ENCODE measurements around the gene IQGAP3. TPM values are rescaled to one million over a fixed set of nuclear protein-coding genes. Genes with fewer than 3 reads are reported as not detected.

IQGAP3 gene
- total and polyA plus RNA-seq, 2 experiments from 2014 or later, result 11.9 to 31.8 TPM

- H4K20me1 ChIP-seq (replicated peaks; ENCODE audit: insufficient read depth), result no peaks in the 10 kb centered on the region; the same call in 1 of the 2 replicates
- no peak overlapping the region for H3K4me3 ChIP-seq
- no peaks in the 10 kb centered on the region for H3K9me3 Mint-ChIP-seq
- H3K79me2 ChIP-seq (replicated peaks; ENCODE audit: insufficient read depth), result no peaks in the 10 kb centered on the region
- no peak for DNase-seq (ENCODE audit: low spot score)
- no peak overlapping the region for H3K27ac ChIP-seq (ENCODE audit: low read depth)
- H3K4me1 ChIP-seq (ENCODE audit: insufficient read depth), result peaks cover 19% of the 10 kb centered on the region; the same call in 1 of the 2 replicates
- H3K36me3 ChIP-seq (ENCODE audit: insufficient read depth), result no peaks in the 10 kb centered on the region
- no peak for TF ChIP-seq CREB1 (CRISPR knock-in tag; IDR thresholded peaks at IDR 0.05; ENCODE audit: low read depth)
- TF ChIP-seq, protein P1, sequence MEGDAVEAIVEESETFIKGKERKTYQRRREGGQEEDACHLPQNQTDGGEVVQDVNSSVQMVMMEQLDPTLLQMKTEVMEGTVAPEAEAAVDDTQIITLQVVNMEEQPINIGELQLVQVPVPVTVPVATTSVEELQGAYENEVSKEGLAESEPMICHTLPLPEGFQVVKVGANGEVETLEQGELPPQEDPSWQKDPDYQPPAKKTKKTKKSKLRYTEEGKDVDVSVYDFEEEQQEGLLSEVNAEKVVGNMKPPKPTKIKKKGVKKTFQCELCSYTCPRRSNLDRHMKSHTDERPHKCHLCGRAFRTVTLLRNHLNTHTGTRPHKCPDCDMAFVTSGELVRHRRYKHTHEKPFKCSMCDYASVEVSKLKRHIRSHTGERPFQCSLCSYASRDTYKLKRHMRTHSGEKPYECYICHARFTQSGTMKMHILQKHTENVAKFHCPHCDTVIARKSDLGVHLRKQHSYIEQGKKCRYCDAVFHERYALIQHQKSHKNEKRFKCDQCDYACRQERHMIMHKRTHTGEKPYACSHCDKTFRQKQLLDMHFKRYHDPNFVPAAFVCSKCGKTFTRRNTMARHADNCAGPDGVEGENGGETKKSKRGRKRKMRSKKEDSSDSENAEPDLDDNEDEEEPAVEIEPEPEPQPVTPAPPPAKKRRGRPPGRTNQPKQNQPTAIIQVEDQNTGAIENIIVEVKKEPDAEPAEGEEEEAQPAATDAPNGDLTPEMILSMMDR (conservative IDR thresholded peaks at IDR 0.05; ENCODE audit: low read depth in 2 of 2), result no peak
- H3F3A ChIP-seq (replicated peaks; ENCODE audit: low read depth), result no peaks in the 10 kb centered on the region
- H3K4me1 Mint-ChIP-seq, result peaks cover 22% of the 10 kb centered on the region
- H3K27me3 Mint-ChIP-seq (ENCODE audit: insufficient read depth, low read depth, poor library complexity), result peaks cover 6% of the 10 kb centered on the region
- H2AFZ ChIP-seq, result no peak overlapping the region
- no peaks in the 10 kb centered on the region for H3K9me2 ChIP-seq (ENCODE audit: insufficient read depth)
- no peak overlapping the region for H3K4me3 Mint-ChIP-seq
- H3K4me2 ChIP-seq, result no peak overlapping the region
- H3K36me3 Mint-ChIP-seq (ENCODE audit: low read depth), result peaks cover 56% of the 10 kb centered on the region
- H3K27ac Mint-ChIP-seq, result no peak overlapping the region
- H3K27me3 ChIP-seq (ENCODE audit: insufficient read depth), result no peaks in the 10 kb centered on the region
- ATAC-seq, result no peak
Observed at GRCh38 chr1:156528875-156529425, 43.4 kb downstream of the IQGAP3 start.

DNA sequence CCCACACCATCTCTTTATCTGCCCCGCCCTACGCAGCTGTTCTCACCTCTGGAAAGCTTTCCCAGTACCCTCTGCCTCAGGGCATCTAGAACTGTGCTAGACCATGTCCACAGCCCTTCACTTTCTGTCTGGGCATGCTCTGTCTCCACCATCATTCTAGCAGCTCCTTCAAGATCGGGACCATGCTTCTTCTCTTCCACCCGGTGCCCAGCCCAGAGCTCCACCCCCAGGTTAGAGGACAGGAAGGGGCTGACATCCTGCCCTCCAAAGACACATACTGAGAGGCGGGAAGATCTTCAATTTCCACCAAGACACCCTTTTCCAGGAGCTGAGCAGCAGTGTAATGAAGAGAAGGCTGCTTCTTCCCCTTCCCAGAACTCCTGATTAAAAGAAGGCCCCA, 44.1 kb downstream of the IQGAP3 start:
- H3K4me3 ChIP-seq, result no peak overlapping the region
- peaks cover 19% of the 10 kb centered on the region; the same call in 1 of the 2 replicates for H3K4me1 ChIP-seq (ENCODE audit: insufficient read depth)
- no peaks in the 10 kb centered on the region for H3K79me2 ChIP-seq (replicated peaks; ENCODE audit: insufficient read depth)
- Mint-ChIP-seq H3K36me3 (ENCODE audit: low read depth) (peaks cover 49% of the 10 kb centered on the region), H3K27me3 (ENCODE audit: insufficient read depth, low read depth, poor library complexity) (peaks cover 6% of the 10 kb centered on the region), H3K4me3 (no peak overlapping the region), H3K4me1 (peaks cover 22% of the 10 kb centered on the region), H3K27ac (no peak overlapping the region), H3K9me3 (no peaks in the 10 kb centered on the region)
- H3F3A ChIP-seq (replicated peaks; ENCODE audit: low read depth), result no peaks in the 10 kb centered on the region
- H3K27ac ChIP-seq (ENCODE audit: low read depth), result no peak overlapping the region
- H2AFZ ChIP-seq, result no peak overlapping the region
- H3K36me3 ChIP-seq (ENCODE audit: insufficient read depth), result no peaks in the 10 kb centered on the region
- TF ChIP-seq POLR2AphosphoS5 (IDR thresholded peaks at IDR 0.05; ENCODE audit: low read depth) (no peak), ZNF331 (CRISPR knock-in tag; IDR thresholded peaks at IDR 0.05; ENCODE audit: low read depth) (no peak), EZH2phosphoT487 (IDR thresholded peaks at IDR 0.05; ENCODE audit: unreplicated experiment) (no peak), EZH2 (IDR thresholded peaks at IDR 0.05; ENCODE audit: low read depth, unreplicated experiment) (no peak)
- TF ChIP-seq, protein P2, sequence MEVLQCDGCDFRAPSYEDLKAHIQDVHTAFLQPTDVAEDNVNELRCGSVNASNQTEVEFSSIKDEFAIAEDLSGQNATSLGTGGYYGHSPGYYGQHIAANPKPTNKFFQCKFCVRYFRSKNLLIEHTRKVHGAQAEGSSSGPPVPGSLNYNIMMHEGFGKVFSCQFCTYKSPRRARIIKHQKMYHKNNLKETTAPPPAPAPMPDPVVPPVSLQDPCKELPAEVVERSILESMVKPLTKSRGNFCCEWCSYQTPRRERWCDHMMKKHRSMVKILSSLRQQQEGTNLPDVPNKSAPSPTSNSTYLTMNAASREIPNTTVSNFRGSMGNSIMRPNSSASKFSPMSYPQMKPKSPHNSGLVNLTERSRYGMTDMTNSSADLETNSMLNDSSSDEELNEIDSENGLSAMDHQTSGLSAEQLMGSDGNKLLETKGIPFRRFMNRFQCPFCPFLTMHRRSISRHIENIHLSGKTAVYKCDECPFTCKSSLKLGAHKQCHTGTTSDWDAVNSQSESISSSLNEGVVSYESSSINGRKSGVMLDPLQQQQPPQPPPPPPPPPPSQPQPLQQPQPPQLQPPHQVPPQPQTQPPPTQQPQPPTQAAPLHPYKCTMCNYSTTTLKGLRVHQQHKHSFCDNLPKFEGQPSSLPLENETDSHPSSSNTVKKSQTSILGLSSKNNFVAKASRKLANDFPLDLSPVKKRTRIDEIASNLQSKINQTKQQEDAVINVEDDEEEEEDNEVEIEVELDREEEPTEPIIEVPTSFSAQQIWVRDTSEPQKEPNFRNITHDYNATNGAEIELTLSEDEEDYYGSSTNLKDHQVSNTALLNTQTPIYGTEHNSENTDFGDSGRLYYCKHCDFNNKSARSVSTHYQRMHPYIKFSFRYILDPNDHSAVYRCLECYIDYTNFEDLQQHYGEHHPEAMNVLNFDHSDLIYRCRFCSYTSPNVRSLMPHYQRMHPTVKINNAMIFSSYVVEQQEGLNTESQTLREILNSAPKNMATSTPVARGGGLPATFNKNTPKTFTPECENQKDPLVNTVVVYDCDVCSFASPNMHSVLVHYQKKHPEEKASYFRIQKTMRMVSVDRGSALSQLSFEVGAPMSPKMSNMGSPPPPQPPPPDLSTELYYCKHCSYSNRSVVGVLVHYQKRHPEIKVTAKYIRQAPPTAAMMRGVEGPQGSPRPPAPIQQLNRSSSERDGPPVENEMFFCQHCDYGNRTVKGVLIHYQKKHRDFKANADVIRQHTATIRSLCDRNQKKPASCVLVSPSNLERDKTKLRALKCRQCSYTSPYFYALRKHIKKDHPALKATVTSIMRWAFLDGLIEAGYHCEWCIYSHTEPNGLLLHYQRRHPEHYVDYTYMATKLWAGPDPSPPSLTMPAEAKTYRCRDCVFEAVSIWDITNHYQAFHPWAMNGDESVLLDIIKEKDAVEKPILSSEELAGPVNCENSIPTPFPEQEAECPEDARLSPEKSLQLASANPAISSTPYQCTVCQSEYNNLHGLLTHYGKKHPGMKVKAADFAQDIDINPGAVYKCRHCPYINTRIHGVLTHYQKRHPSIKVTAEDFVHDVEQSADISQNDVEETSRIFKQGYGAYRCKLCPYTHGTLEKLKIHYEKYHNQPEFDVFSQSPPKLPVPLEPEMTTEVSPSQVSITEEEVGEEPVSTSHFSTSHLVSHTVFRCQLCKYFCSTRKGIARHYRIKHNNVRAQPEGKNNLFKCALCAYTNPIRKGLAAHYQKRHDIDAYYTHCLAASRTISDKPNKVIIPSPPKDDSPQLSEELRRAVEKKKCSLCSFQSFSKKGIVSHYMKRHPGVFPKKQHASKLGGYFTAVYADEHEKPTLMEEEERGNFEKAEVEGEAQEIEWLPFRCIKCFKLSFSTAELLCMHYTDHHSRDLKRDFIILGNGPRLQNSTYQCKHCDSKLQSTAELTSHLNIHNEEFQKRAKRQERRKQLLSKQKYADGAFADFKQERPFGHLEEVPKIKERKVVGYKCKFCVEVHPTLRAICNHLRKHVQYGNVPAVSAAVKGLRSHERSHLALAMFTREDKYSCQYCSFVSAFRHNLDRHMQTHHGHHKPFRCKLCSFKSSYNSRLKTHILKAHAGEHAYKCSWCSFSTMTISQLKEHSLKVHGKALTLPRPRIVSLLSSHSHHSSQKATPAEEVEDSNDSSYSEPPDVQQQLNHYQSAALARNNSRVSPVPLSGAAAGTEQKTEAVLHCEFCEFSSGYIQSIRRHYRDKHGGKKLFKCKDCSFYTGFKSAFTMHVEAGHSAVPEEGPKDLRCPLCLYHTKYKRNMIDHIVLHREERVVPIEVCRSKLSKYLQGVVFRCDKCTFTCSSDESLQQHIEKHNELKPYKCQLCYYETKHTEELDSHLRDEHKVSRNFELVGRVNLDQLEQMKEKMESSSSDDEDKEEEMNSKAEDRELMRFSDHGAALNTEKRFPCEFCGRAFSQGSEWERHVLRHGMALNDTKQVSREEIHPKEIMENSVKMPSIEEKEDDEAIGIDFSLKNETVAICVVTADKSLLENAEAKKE (CRISPR knock-in tag; IDR thresholded peaks at IDR 0.05), result no peak
- ATAC-seq (no peak), DNase-seq (ENCODE audit: low spot score) (no peak)
- no peaks in the 10 kb centered on the region for H3K9me2 ChIP-seq (ENCODE audit: insufficient read depth)
- no peaks in the 10 kb centered on the region for H3K27me3 ChIP-seq (ENCODE audit: insufficient read depth)
- no peak overlapping the region for H3K4me2 ChIP-seq
- no peaks in the 10 kb centered on the region; the same call in 1 of the 2 replicates for H4K20me1 ChIP-seq (replicated peaks; ENCODE audit: insufficient read depth)

Data from GM23338 (cell line).